Spinal cord (tissue), 10 donors: ENCODE measurements around the gene SERPINA3. TPM values are rescaled to one million over a fixed set of nuclear protein-coding genes. Genes with fewer than 3 reads are reported as not detected.
A peak's percentile ranks its signal among the peaks of the same experiment; 100 is the strongest.

ENCODE experiments used
- DNase-seq, 6 donors: peaks; one replicate each; pipeline versions ENCODE4 v3.0.0 to v3.0.0-alpha.2; 2013 to 2015; ENCODE audit warnings: low spot score in 6 of 6, low read depth in 4 of 6
- H3K27ac ChIP-seq: one replicate; pipeline ENCODE4 v1.5.1; 2013; ENCODE audit warnings: low read depth, low read length, control low read depth
- H3K27me3 ChIP-seq: one replicate; pipeline ENCODE4 v1.6.1; 2013; ENCODE audit warnings: low read length; ENCODE audit not compliant: control insufficient read depth, insufficient read depth
- H3K36me3 ChIP-seq: one replicate; pipeline ENCODE4 v1.6.1; 2013; ENCODE audit warnings: low read length; ENCODE audit not compliant: control insufficient read depth, insufficient read depth
- H3K4me1 ChIP-seq: one replicate; pipeline ENCODE4 v1.6.1; 2013; ENCODE audit warnings: low read length; ENCODE audit not compliant: control insufficient read depth, insufficient read depth
- H3K4me3 ChIP-seq: one replicate; pipeline ENCODE4 v1.5.1; 2013; ENCODE audit warnings: low read depth, low read length, control low read depth
- H3K9me3 ChIP-seq: one replicate; pipeline ENCODE4 v1.6.1; 2013; ENCODE audit warnings: low read length; ENCODE audit not compliant: control insufficient read depth, insufficient read depth
- WGBS: methylation state at CpG from one replicate; pipeline ENCODE4 v1.1.5; 2013; ENCODE audit warnings: missing lambda C conversion rate; ENCODE audit not compliant: insufficient coverage; 5-methylcytosine and 5-hydroxymethylcytosine counted together
- long read RNA-seq, 4 donors: transcript quantifications; one replicate each; lab custom pipeline, GENCODE V29; 2026
- polyA plus RNA-seq, 2 donors: library from polyadenylated mRNA; unstranded; fragments of 120-200 nt; gene quantifications; one replicate each; pipeline ENCODE4 v1.2.1, GENCODE V29; 2013; ENCODE audit not compliant: insufficient read length in 2 of 2
- total RNA-seq, 2 donors: library from RNA; depleted of rRNA in 1 of 2; stranded (reverse); fragments of 120-200 nt in 1 of 2; fragments of >200 nt in 1 of 2; gene quantifications; one replicate each; pipeline versions ENCODE4 v1.2.3 to v1.2.4, GENCODE V29; 2013 to 2014
- donor health status: healthy.

SERPINA3 gene
- total RNA-seq, result 1 to 10 TPM; 1.5 to 3.0 TPM
- polyA plus RNA-seq, result under 1 TPM; 0.78 to 0.84 TPM
- long read RNA-seq, donor 1, result 0 reads
- long read RNA-seq, donor 2, result 0 reads
- long read RNA-seq, donor 3, result 0 reads
- long read RNA-seq, donor 4, result 0 reads

GRCh38 chr14:94612174-94612573 is at the start of gene SERPINA3:
SERPINA3 (plus strand) TSS chr14:94612391; CDS start chr14:94614442, 2,051 bp downstream.
- Histone ChIP-seq H3K4me3 (no peak within 1 kb of the TSS), H3K27me3 (no peaks in the 10 kb centered on the region), H3K36me3 (no peaks in the 10 kb centered on the region), H3K27ac (no peak within 1 kb of the TSS), H3K4me1 (peaks cover 11% of the 10 kb centered on the region), H3K9me3 (peaks cover 4% of the 10 kb centered on the region)
- peak in 1 of 6 donors; percentile 22 for DNase-seq
- WGBS, result no CpG with 5 or more reads among the region's 4 CpGs

- no peaks in the 10 kb centered on the region for H3K9me3 ChIP-seq
- no peak overlapping the region for H3K27ac ChIP-seq
- no peak overlapping the region for H3K4me3 ChIP-seq
- no peaks in the 10 kb centered on the region for H3K36me3 ChIP-seq
- H3K27me3 ChIP-seq, result no peaks in the 10 kb centered on the region
- WGBS, result 93% methylated on average over 16 of the region's 16 CpGs
- H3K4me1 ChIP-seq, result no peaks in the 10 kb centered on the region
- DNase-seq, result no peak
Measured at GRCh38 chr14:94562941-94563883, 49.0 kb upstream of the SERPINA3 start.

- Histone ChIP-seq H3K27me3 (no peaks in the 10 kb centered on the region), H3K36me3 (no peaks in the 10 kb centered on the region), H3K9me3 (no peaks in the 10 kb centered on the region), H3K27ac (no peak overlapping the region), H3K4me1 (no peaks in the 10 kb centered on the region), H3K4me3 (no peak overlapping the region)
- no peak for DNase-seq
Measured at GRCh38 chr14:94564381-94564780, 47.8 kb upstream of the SERPINA3 start.

- 93% methylated on average over 6 of the region's 9 CpGs for WGBS
- H3K27me3 ChIP-seq, result no peaks in the 10 kb centered on the region
- no peak overlapping the region for H3K4me3 ChIP-seq
Measured at GRCh38 chr14:94568186-94568585, 44.0 kb upstream of the SERPINA3 start.

GRCh38 chr14:94569381-94570001 is 42.7 kb upstream of the SERPINA3 start:
- no peaks in the 10 kb centered on the region for H3K36me3 ChIP-seq
- DNase-seq, result no peak
- no peak overlapping the region for H3K27ac ChIP-seq
- H3K4me3 ChIP-seq, result no peak overlapping the region
- H3K9me3 ChIP-seq, result no peaks in the 10 kb centered on the region
- no peaks in the 10 kb centered on the region for H3K27me3 ChIP-seq
- 88% methylated on average over 20 of the region's 20 CpGs for WGBS
- peaks cover 10% of the 10 kb centered on the region for H3K4me1 ChIP-seq

More at GRCh38 chr14:94568186-94568585, 44.0 kb upstream of the SERPINA3 start:
- DNase-seq, result no peak
- Histone ChIP-seq H3K27ac (no peak overlapping the region), H3K9me3 (no peaks in the 10 kb centered on the region), H3K36me3 (no peaks in the 10 kb centered on the region), H3K4me1 (peaks cover 7% of the 10 kb centered on the region)

GRCh38 chr14:94570002-94570400 is 42.2 kb upstream of the SERPINA3 start:
- H3K4me1 ChIP-seq, result peaks cover 10% of the 10 kb centered on the region

GRCh38 chr14:94570440-94570839 is 41.8 kb upstream of the SERPINA3 start:
- H3K36me3 ChIP-seq, result no peaks in the 10 kb centered on the region
- no peak overlapping the region for H3K4me3 ChIP-seq
- 89% methylated on average over 9 of the region's 9 CpGs for WGBS

More at GRCh38 chr14:94570002-94570400, 42.2 kb upstream of the SERPINA3 start:
- no peaks in the 10 kb centered on the region for H3K9me3 ChIP-seq
- DNase-seq, result no peak
- 92% methylated on average over 6 of the region's 6 CpGs for WGBS
- H3K27me3 ChIP-seq, result no peaks in the 10 kb centered on the region
- no peaks in the 10 kb centered on the region for H3K36me3 ChIP-seq
- no peak overlapping the region for H3K27ac ChIP-seq
- no peak overlapping the region for H3K4me3 ChIP-seq

GRCh38 chr14:94571395-94571794 is 40.8 kb upstream of the SERPINA3 start:
- no peak overlapping the region for H3K4me3 ChIP-seq
- DNase-seq, result peak in 4 of 6 donors; percentile 7 to 31 (median 14)
- no peaks in the 10 kb centered on the region for H3K36me3 ChIP-seq
- H3K27ac ChIP-seq, result peak overlapping the region; percentile 11
- 56% methylated on average over 4 of the region's 7 CpGs for WGBS
- H3K27me3 ChIP-seq, result no peaks in the 10 kb centered on the region
- H3K4me1 ChIP-seq, result peaks cover 10% of the 10 kb centered on the region
- no peaks in the 10 kb centered on the region for H3K9me3 ChIP-seq

More at GRCh38 chr14:94570440-94570839, 41.8 kb upstream of the SERPINA3 start:
- Histone ChIP-seq H3K27me3 (no peaks in the 10 kb centered on the region), H3K4me1 (peaks cover 10% of the 10 kb centered on the region), H3K9me3 (no peaks in the 10 kb centered on the region), H3K27ac (no peak overlapping the region)
- DNase-seq, result no peak

- Histone ChIP-seq H3K27ac (peak overlapping the region; percentile 11), H3K27me3 (no peaks in the 10 kb centered on the region), H3K4me3 (no peak overlapping the region), H3K4me1 (peaks cover 10% of the 10 kb centered on the region), H3K9me3 (no peaks in the 10 kb centered on the region), H3K36me3 (no peaks in the 10 kb centered on the region)
- WGBS, result 50% methylated on average over 2 of the region's 6 CpGs
- DNase-seq, result no peak
Measured at GRCh38 chr14:94571950-94572349, 40.2 kb upstream of the SERPINA3 start.
